Neural crest cell (in vitro differentiated cells): ENCODE measurements around the gene LTC4S. TPM values are rescaled to one million over a fixed set of nuclear protein-coding genes. Genes with fewer than 3 reads are reported as not detected.

Experiments used
- DNase-seq: peaks from one replicate; pipeline ENCODE4 v3.0.0; 2021; ENCODE audit warnings: low read depth, mixed read lengths, low spot score
- H3K27ac Mint-ChIP-seq: one replicate; pipeline ENCODE4 v1.8.0; 2021; ENCODE audit warnings: mild to moderate bottlenecking, mixed read lengths; ENCODE audit not compliant: unreplicated experiment
- H3K27me3 Mint-ChIP-seq: 2 replicates; pipeline ENCODE4 v1.8.0; 2021; ENCODE audit warnings: low read depth, mild to moderate bottlenecking, mixed read lengths
- H3K36me3 Mint-ChIP-seq: 2 replicates; pipeline ENCODE4 v1.8.0; 2021; ENCODE audit warnings: low read depth, mild to moderate bottlenecking, mixed read lengths
- H3K4me1 Mint-ChIP-seq: 2 replicates; pipeline ENCODE4 v1.8.0; 2021; ENCODE audit warnings: mixed read lengths
- H3K4me3 Mint-ChIP-seq: one replicate; pipeline ENCODE4 v1.8.0; 2021; ENCODE audit warnings: mild to moderate bottlenecking, mixed read lengths
- H3K9me3 Mint-ChIP-seq: 2 replicates; pipeline ENCODE4 v1.8.0; 2021; ENCODE audit warnings: mixed read lengths
- CTCF ChIP-seq: fragments of 200-600 bp; sonication (generic); conservative IDR thresholded peaks from 2 replicates; pipeline ENCODE4 v1.5.0; 2021; ENCODE audit warnings: antibody characterized with exemption, mild to moderate bottlenecking
- total RNA-seq: library from RNA; stranded (reverse); gene quantifications from 2 replicates; pipeline ENCODE4 v1.2.1, GENCODE V29; 2021

LTC4S gene
- total RNA-seq, 1 donor from 2014 or later = 3.3 TPM

DNA sequence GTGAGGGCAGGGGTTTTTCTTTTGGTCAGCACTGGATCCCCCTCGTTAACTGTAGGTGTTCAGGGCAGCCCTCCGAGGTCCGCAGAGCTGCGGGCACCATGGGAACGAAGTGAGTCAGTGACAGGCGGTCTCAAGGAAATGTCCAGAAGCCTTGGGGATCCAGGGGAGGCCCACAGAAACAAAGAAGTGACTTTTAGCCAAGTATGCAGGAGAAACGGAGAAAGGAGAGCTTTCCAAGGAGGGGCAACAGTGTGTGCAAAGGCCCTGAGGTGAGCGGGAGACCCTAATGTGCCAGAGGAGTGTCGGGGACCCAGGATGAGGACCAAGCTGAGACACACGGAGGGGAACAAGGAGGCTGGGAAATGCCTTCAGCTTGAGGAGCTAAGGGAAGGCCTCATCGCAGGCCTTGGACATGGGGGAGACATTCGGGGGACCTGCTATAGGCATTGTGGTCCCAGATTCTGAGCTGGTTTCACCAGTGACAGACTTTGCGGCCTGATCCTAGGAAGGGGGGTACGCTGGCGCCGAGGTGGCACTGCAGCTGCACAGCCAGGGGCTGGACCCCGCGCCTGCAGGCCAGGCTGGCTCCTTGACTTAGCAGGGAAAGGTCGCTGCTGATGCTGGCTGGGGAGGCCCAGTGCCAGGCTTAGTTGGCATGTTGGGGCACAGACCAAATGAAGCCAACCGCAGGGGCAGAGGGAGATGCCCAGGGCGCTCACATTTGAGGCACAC is 3.3 kb downstream of the LTC4S start:
- TF ChIP-seq CTCF = no peak
- peaks cover 5% of the 10 kb centered on the region for H3K27me3 Mint-ChIP-seq
- peaks cover 10% of the 10 kb centered on the region for H3K4me1 Mint-ChIP-seq
- H3K36me3 Mint-ChIP-seq = peaks cover 7% of the 10 kb centered on the region
- no peak overlapping the region for H3K27ac Mint-ChIP-seq
- no peaks in the 10 kb centered on the region for H3K9me3 Mint-ChIP-seq
- peak overlapping the region; percentile 78 for H3K4me3 Mint-ChIP-seq
- no peak for DNase-seq

DNA sequence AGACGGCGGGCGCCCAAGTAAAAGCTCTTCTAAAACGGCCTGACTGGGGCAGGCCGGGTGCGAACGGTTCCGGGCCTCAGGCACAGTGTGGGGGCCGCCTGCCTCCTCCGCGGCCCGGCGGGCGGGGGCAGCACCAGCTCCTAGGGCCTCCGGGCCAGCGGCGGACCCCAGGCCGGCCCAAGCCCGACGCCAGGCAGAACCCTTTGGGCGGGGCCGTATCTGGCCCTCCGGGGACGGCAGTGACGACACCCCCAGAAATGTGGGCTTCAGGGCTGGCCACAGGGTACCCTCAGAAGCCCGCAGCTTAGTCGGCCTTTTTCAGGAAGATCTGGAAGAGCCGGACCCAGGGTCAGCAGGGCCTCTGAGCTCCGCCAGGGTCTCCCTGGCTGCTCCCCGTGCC is 4.0 kb downstream of the LTC4S start:
- Mint-ChIP-seq H3K27ac (no peak overlapping the region), H3K36me3 (peaks cover 7% of the 10 kb centered on the region), H3K9me3 (no peaks in the 10 kb centered on the region), H3K27me3 (peaks cover 5% of the 10 kb centered on the region), H3K4me3 (peak overlapping the region; percentile 78), H3K4me1 (peaks cover 11% of the 10 kb centered on the region)
- no peak for TF ChIP-seq CTCF
- no peak for DNase-seq

GRCh38 chr5:179798144-179798770 is 4.5 kb downstream of the LTC4S start:
- DNase-seq = no peak
- H3K27ac Mint-ChIP-seq = no peak overlapping the region
- no peaks in the 10 kb centered on the region for H3K9me3 Mint-ChIP-seq
- peaks cover 5% of the 10 kb centered on the region for H3K27me3 Mint-ChIP-seq
- no peak overlapping the region for H3K4me3 Mint-ChIP-seq
- H3K4me1 Mint-ChIP-seq = peaks cover 14% of the 10 kb centered on the region
- no peak for TF ChIP-seq CTCF
- peaks cover 7% of the 10 kb centered on the region for H3K36me3 Mint-ChIP-seq

- DNase-seq = no peak
- no peak for TF ChIP-seq CTCF
- Mint-ChIP-seq H3K9me3 (no peaks in the 10 kb centered on the region), H3K4me3 (peak overlapping the region; percentile 61), H3K4me1 (peaks cover 17% of the 10 kb centered on the region), H3K27me3 (peaks cover 5% of the 10 kb centered on the region), H3K27ac (peak overlapping the region; percentile 35), H3K36me3 (peaks cover 7% of the 10 kb centered on the region)
These were observed 5.2 kb downstream of the LTC4S start for GRCh38 chr5:179798771-179799643.

GRCh38 chr5:179799644-179799973 is 5.8 kb downstream of the LTC4S start:
- peaks cover 23% of the 10 kb centered on the region for H3K4me1 Mint-ChIP-seq
- TF ChIP-seq CTCF = no peak
- DNase-seq = no peak
- H3K27ac Mint-ChIP-seq = peak overlapping the region; percentile 35
- peaks cover 5% of the 10 kb centered on the region for H3K27me3 Mint-ChIP-seq
- H3K4me3 Mint-ChIP-seq = peak overlapping the region; percentile 61
- H3K36me3 Mint-ChIP-seq = peaks cover 7% of the 10 kb centered on the region
- H3K9me3 Mint-ChIP-seq = no peaks in the 10 kb centered on the region
